ENCODE results near the gene MARK3.

Gene MARK3

GRCh38 chr14:103433916-103434563, 48.8 kb downstream of the MARK3 start:
- no peak for DNase-seq (ENCODE audit: low read depth)

- no peak for DNase-seq (ENCODE audit: low read depth)
Observed at GRCh38 chr14:103434868-103435442, 49.7 kb downstream of the MARK3 start.

- no peak for DNase-seq (ENCODE audit: low read depth)
Observed at GRCh38 chr14:103436533-103436932, 51.3 kb downstream of the MARK3 start.

- no peak for DNase-seq (ENCODE audit: low read depth)
Observed at GRCh38 chr14:103442288-103442687, 57.1 kb downstream of the MARK3 start.

- no peak for DNase-seq (ENCODE audit: low read depth)
Observed at GRCh38 chr14:103443111-103443510, 57.9 kb downstream of the MARK3 start.

- DNase-seq (ENCODE audit: low read depth) = no peak
Observed at GRCh38 chr14:103444837-103445524, 59.8 kb downstream of the MARK3 start.

GRCh38 chr14:103445806-103446205, 60.6 kb downstream of the MARK3 start:
- DNase-seq (ENCODE audit: low read depth) = no peak

GRCh38 chr14:103448097-103448496, 62.9 kb downstream of the MARK3 start:
- no peak for DNase-seq (ENCODE audit: low read depth)

GRCh38 chr14:103449634-103450161, 64.5 kb downstream of the MARK3 start:
- DNase-seq (ENCODE audit: low read depth) = no peak

GRCh38 chr14:103450416-103450815, 65.2 kb downstream of the MARK3 start:
- no peak for DNase-seq (ENCODE audit: low read depth)

GRCh38 chr14:103451401-103451800, 66.2 kb downstream of the MARK3 start:
- no peak for DNase-seq (ENCODE audit: low read depth)

- no peak for DNase-seq (ENCODE audit: low read depth)
Observed at GRCh38 chr14:103453791-103454190, 68.6 kb downstream of the MARK3 start.

GRCh38 chr14:103456167-103456835, 71.1 kb downstream of the MARK3 start:
- DNase-seq (ENCODE audit: low read depth) = no peak

GRCh38 chr14:103460415-103460814, 75.2 kb downstream of the MARK3 start:
- DNase-seq (ENCODE audit: low read depth) = no peak

GRCh38 chr14:103463149-103463548, 77.9 kb downstream of the MARK3 start:
- DNase-seq (ENCODE audit: low read depth) = no peak

GRCh38 chr14:103463851-103464250, 78.6 kb downstream of the MARK3 start:
- no peak for DNase-seq (ENCODE audit: low read depth)

GRCh38 chr14:103472939-103473338, 87.7 kb downstream of the MARK3 start:
- no peak for DNase-seq (ENCODE audit: low read depth)

- DNase-seq (ENCODE audit: low read depth) = no peak
Observed at GRCh38 chr14:103474893-103475292, 89.7 kb downstream of the MARK3 start.

GRCh38 chr14:103476065-103476464, 90.8 kb downstream of the MARK3 start:
- DNase-seq (ENCODE audit: low read depth) = no peak

GRCh38 chr14:103476631-103477030, 91.4 kb downstream of the MARK3 start:
- DNase-seq (ENCODE audit: low read depth) = no peak

- DNase-seq (ENCODE audit: low read depth) = no peak
Observed at GRCh38 chr14:103480595-103480994, 95.4 kb downstream of the MARK3 start.

- DNase-seq (ENCODE audit: low read depth) = no peak
Observed at GRCh38 chr14:103483600-103483999, 98.4 kb downstream of the MARK3 start.

- no peak for DNase-seq (ENCODE audit: low read depth)
Observed at GRCh38 chr14:103485504-103485903, 100.3 kb downstream of the MARK3 start.

All from stimulated activated CD8-positive, alpha-beta memory T cell treated with anti-CD3 and anti-CD28 coated beads, Interleukin-12 subunit alpha, Interleukin-12 subunit beta, amount 100 ng/mL, for 4 hours (primary cell).